RPMI7951 (cell line): Measurements from ENCODE around the gene LPCAT4. TPM values are rescaled to one million over a fixed set of nuclear protein-coding genes. Genes with fewer than 3 reads are reported as not detected.

Source experiments
- total RNA-seq: library from RNA; depleted of rRNA; stranded (reverse); fragments of >200 nt; shearing (Covaris generic); gene quantifications from 2 replicates; pipeline ENCODE4 v1.2.3, GENCODE V29; 2014; rRNA removed

LPCAT4 gene
- total RNA-seq, 1 experiment from 2014 or later = 19.8 TPM

Other genes starting within 250 kb of the LPCAT4 start
- 49.4 and 57.8 TPM in 2 replicates for gene KATNBL1, start 157.1 kb downstream of the LPCAT4 start, total RNA-seq
- gene EMC4, start 142.2 kb downstream of the LPCAT4 start, total RNA-seq = 238 and 265 TPM in 2 replicates
- 5.5 TPM in 2 replicates for gene SLC12A6, start 29.4 kb downstream of the LPCAT4 start, total RNA-seq
- 411 and 530 TPM in 2 replicates for gene NOP10, start 24.1 kb downstream of the LPCAT4 start, total RNA-seq
- gene NUTM1, start 23.9 kb downstream of the LPCAT4 start, total RNA-seq = under 0.01 TPM in 1 of 2 replicates, not detected in the other
- gene GOLGA8A, start 70.6 kb upstream of the LPCAT4 start, total RNA-seq = 9.2 and 13.9 TPM in 2 replicates
- 9.4 and 11.3 TPM in 2 replicates for gene GOLGA8B, start 216.5 kb upstream of the LPCAT4 start, total RNA-seq